CD4-positive, alpha-beta T cell treated with Interleukin-1 beta for 1 hour (primary cell): Measurements from ENCODE around the gene TCEAL5.
"Not testable (repeated sequence)": the region's sequence is repeated elsewhere in the genome, so short reads cannot be mapped to it uniquely, and the experiment has no call there.

Source experiments
- DNase-seq, 2 donors: peaks; one replicate each; pipeline ENCODE4 v3.0.0-alpha.2; 2020 to 2022

The TCEAL5 gene

DNA sequence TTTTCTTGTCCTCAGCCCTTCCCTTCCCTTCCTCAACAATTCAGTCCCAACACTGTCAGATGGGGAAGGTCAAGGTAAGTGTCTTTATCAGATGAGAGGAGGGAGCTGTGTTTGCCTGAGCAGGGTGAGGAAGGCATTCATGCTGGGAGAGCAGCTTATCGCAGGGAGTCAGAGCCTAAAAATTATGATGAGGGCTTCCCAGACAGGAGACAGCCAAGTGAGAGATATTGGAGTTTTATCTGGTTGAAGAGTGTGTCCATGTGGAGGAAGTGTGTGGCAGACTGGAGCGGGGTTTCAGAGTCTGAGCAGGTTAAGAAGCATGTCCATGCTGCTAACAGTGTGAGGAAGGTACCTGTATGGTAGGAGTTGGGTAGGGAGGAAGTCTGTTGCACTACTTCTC is 43.3 kb downstream of the TCEAL5 start:
- DNase-seq: no peak

DNA sequence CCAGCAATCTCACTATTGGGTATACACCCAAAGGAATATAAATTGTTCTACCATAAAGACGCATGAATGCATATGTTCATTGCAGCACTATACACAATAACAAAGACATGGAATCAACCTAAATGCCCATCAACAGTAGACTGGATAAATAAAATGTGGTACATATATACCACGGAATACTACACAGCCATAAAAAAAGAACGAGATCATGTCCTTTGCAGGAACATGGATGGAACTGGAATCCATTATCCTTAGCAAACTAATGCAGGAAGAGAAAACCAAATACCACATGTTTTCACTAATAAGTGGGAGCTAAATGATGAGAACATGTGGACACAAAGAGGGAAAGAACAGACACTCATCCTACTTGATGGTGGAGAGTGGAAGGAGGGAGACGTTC is 50.6 kb downstream of the TCEAL5 start:
- not testable (repeated sequence) for DNase-seq
